ENCODE results near the gene TMEM147.

TMEM147 gene

GRCh38 chr19:35533822-35534392, 11.5 kb upstream of the TMEM147 start:
- H3K4me3 ChIP-seq (ENCODE audit: low read depth, low read length) = no peak overlapping the region
- H3K79me2 ChIP-seq (ENCODE audit: control insufficient read depth, insufficient read depth, low read length, unreplicated experiment) = no peaks in the 10 kb centered on the region
- no peaks in the 10 kb centered on the region for H3K27me3 ChIP-seq (ENCODE audit: insufficient read depth, low read length)
- H3K27ac ChIP-seq (ENCODE audit: low read depth, low read length) = no peak overlapping the region
- H2AFZ ChIP-seq (ENCODE audit: low read length, unreplicated experiment) = no peak overlapping the region
- H3K36me3 ChIP-seq (ENCODE audit: insufficient read depth, low read length) = no peaks in the 10 kb centered on the region
- H3K4me1 ChIP-seq (ENCODE audit: control insufficient read depth, insufficient read depth, low read length, unreplicated experiment) = peaks cover 3% of the 10 kb centered on the region

GRCh38 chr19:35534803-35535480, 10.5 kb upstream of the TMEM147 start:
- peaks cover 3% of the 10 kb centered on the region for H3K4me1 ChIP-seq (ENCODE audit: control insufficient read depth, insufficient read depth, low read length, unreplicated experiment)
- no peaks in the 10 kb centered on the region for H3K79me2 ChIP-seq (ENCODE audit: control insufficient read depth, insufficient read depth, low read length, unreplicated experiment)
- no peak overlapping the region for H3K27ac ChIP-seq (ENCODE audit: low read depth, low read length)
- no peaks in the 10 kb centered on the region for H3K36me3 ChIP-seq (ENCODE audit: insufficient read depth, low read length)
- H2AFZ ChIP-seq (ENCODE audit: low read length, unreplicated experiment) = no peak overlapping the region
- no peaks in the 10 kb centered on the region for H3K27me3 ChIP-seq (ENCODE audit: insufficient read depth, low read length)
- no peak overlapping the region for H3K4me3 ChIP-seq (ENCODE audit: low read depth, low read length)

GRCh38 chr19:35539314-35539713, 6.1 kb upstream of the TMEM147 start:
- H3K27ac ChIP-seq (ENCODE audit: low read depth, low read length) = no peak overlapping the region
- no peak overlapping the region for H3K4me3 ChIP-seq (ENCODE audit: low read depth, low read length)
- H3K27me3 ChIP-seq (ENCODE audit: insufficient read depth, low read length) = no peaks in the 10 kb centered on the region
- no peak overlapping the region for H2AFZ ChIP-seq (ENCODE audit: low read length, unreplicated experiment)
- H3K79me2 ChIP-seq (ENCODE audit: control insufficient read depth, insufficient read depth, low read length, unreplicated experiment) = peaks cover 8% of the 10 kb centered on the region
- H3K36me3 ChIP-seq (ENCODE audit: insufficient read depth, low read length) = no peaks in the 10 kb centered on the region
- H3K4me1 ChIP-seq (ENCODE audit: control insufficient read depth, insufficient read depth, low read length, unreplicated experiment) = peaks cover 2% of the 10 kb centered on the region

GRCh38 chr19:35539850-35540249, 5.6 kb upstream of the TMEM147 start:
- Histone ChIP-seq H3K36me3 (ENCODE audit: insufficient read depth, low read length) (no peaks in the 10 kb centered on the region), H3K79me2 (ENCODE audit: control insufficient read depth, insufficient read depth, low read length, unreplicated experiment) (peaks cover 14% of the 10 kb centered on the region), H3K27me3 (ENCODE audit: insufficient read depth, low read length) (no peaks in the 10 kb centered on the region), H2AFZ (ENCODE audit: low read length, unreplicated experiment) (no peak overlapping the region), H3K27ac (ENCODE audit: low read depth, low read length) (no peak overlapping the region), H3K4me3 (ENCODE audit: low read depth, low read length) (no peak overlapping the region), H3K4me1 (ENCODE audit: control insufficient read depth, insufficient read depth, low read length, unreplicated experiment) (peaks cover 5% of the 10 kb centered on the region)

- Histone ChIP-seq H3K4me1 (ENCODE audit: control insufficient read depth, insufficient read depth, low read length, unreplicated experiment) (peaks cover 5% of the 10 kb centered on the region), H2AFZ (ENCODE audit: low read length, unreplicated experiment) (no peak overlapping the region), H3K36me3 (ENCODE audit: insufficient read depth, low read length) (no peaks in the 10 kb centered on the region), H3K79me2 (ENCODE audit: control insufficient read depth, insufficient read depth, low read length, unreplicated experiment) (peaks cover 18% of the 10 kb centered on the region), H3K4me3 (ENCODE audit: low read depth, low read length) (no peak overlapping the region), H3K27ac (ENCODE audit: low read depth, low read length) (no peak overlapping the region), H3K27me3 (ENCODE audit: insufficient read depth, low read length) (no peaks in the 10 kb centered on the region)
These were observed 5.0 kb upstream of the TMEM147 start for GRCh38 chr19:35540356-35540927.

- H3K27ac ChIP-seq (ENCODE audit: low read depth, low read length) = no peak overlapping the region
- no peaks in the 10 kb centered on the region for H3K27me3 ChIP-seq (ENCODE audit: insufficient read depth, low read length)
- H2AFZ ChIP-seq (ENCODE audit: low read length, unreplicated experiment) = no peak overlapping the region
- peaks cover 27% of the 10 kb centered on the region for H3K79me2 ChIP-seq (ENCODE audit: control insufficient read depth, insufficient read depth, low read length, unreplicated experiment)
- H3K4me3 ChIP-seq (ENCODE audit: low read depth, low read length) = no peak overlapping the region
- H3K4me1 ChIP-seq (ENCODE audit: control insufficient read depth, insufficient read depth, low read length, unreplicated experiment) = peaks cover 8% of the 10 kb centered on the region
- H3K36me3 ChIP-seq (ENCODE audit: insufficient read depth, low read length) = no peaks in the 10 kb centered on the region
These were observed 3.2 kb upstream of the TMEM147 start for GRCh38 chr19:35542209-35542608.

- no peaks in the 10 kb centered on the region for H3K27me3 ChIP-seq (ENCODE audit: insufficient read depth, low read length)
- H3K27ac ChIP-seq (ENCODE audit: low read depth, low read length) = no peak overlapping the region
- peaks cover 27% of the 10 kb centered on the region for H3K79me2 ChIP-seq (ENCODE audit: control insufficient read depth, insufficient read depth, low read length, unreplicated experiment)
- H3K4me1 ChIP-seq (ENCODE audit: control insufficient read depth, insufficient read depth, low read length, unreplicated experiment) = peaks cover 8% of the 10 kb centered on the region
- no peak overlapping the region; the same call in 1 of the 2 replicates for H3K4me3 ChIP-seq (ENCODE audit: low read depth, low read length)
- no peak overlapping the region for H2AFZ ChIP-seq (ENCODE audit: low read length, unreplicated experiment)
- no peaks in the 10 kb centered on the region for H3K36me3 ChIP-seq (ENCODE audit: insufficient read depth, low read length)
These were observed 1.9 kb upstream of the TMEM147 start for GRCh38 chr19:35543280-35544109.

GRCh38 chr19:35544110-35544802, 1.2 kb upstream of the TMEM147 start:
- H3K27me3 ChIP-seq (ENCODE audit: insufficient read depth, low read length) = no peaks in the 10 kb centered on the region
- H3K4me1 ChIP-seq (ENCODE audit: control insufficient read depth, insufficient read depth, low read length, unreplicated experiment) = peaks cover 8% of the 10 kb centered on the region
- H3K27ac ChIP-seq (ENCODE audit: low read depth, low read length) = no peak overlapping the region
- H3K4me3 ChIP-seq (ENCODE audit: low read depth, low read length) = peak overlapping the region; percentile 89
- H3K36me3 ChIP-seq (ENCODE audit: insufficient read depth, low read length) = no peaks in the 10 kb centered on the region
- peaks cover 27% of the 10 kb centered on the region for H3K79me2 ChIP-seq (ENCODE audit: control insufficient read depth, insufficient read depth, low read length, unreplicated experiment)
- no peak overlapping the region for H2AFZ ChIP-seq (ENCODE audit: low read length, unreplicated experiment)

- H3K27me3 ChIP-seq (ENCODE audit: insufficient read depth, low read length) = no peaks in the 10 kb centered on the region
- peak overlapping the region; percentile 89 for H3K4me3 ChIP-seq (ENCODE audit: low read depth, low read length)
- no peaks in the 10 kb centered on the region for H3K36me3 ChIP-seq (ENCODE audit: insufficient read depth, low read length)
- H3K4me1 ChIP-seq (ENCODE audit: control insufficient read depth, insufficient read depth, low read length, unreplicated experiment) = peaks cover 8% of the 10 kb centered on the region
- no peak overlapping the region; the same call in 1 of the 2 replicates for H3K27ac ChIP-seq (ENCODE audit: low read depth, low read length)
- H2AFZ ChIP-seq (ENCODE audit: low read length, unreplicated experiment) = peak overlapping the region; percentile 91
- peaks cover 27% of the 10 kb centered on the region for H3K79me2 ChIP-seq (ENCODE audit: control insufficient read depth, insufficient read depth, low read length, unreplicated experiment)
These were observed 492 bp downstream of the TMEM147 start for GRCh38 chr19:35545855-35546381.

- Histone ChIP-seq H2AFZ (ENCODE audit: low read length, unreplicated experiment) (no peak overlapping the region), H3K4me1 (ENCODE audit: control insufficient read depth, insufficient read depth, low read length, unreplicated experiment) (peaks cover 8% of the 10 kb centered on the region), H3K27me3 (ENCODE audit: insufficient read depth, low read length) (no peaks in the 10 kb centered on the region), H3K36me3 (ENCODE audit: insufficient read depth, low read length) (no peaks in the 10 kb centered on the region), H3K4me3 (ENCODE audit: low read depth, low read length) (peak overlapping the region; percentile 89), H3K27ac (ENCODE audit: low read depth, low read length) (no peak overlapping the region), H3K79me2 (ENCODE audit: control insufficient read depth, insufficient read depth, low read length, unreplicated experiment) (peaks cover 27% of the 10 kb centered on the region)
These were observed 1.1 kb downstream of the TMEM147 start for GRCh38 chr19:35546532-35546931.
